Keratinocyte (primary cell): Measurements from ENCODE around the gene RERG. TPM values are rescaled to one million over a fixed set of nuclear protein-coding genes. Genes with fewer than 3 reads are reported as not detected.

ENCODE experiments used
- DNase-seq: peaks from one replicate; pipeline ENCODE4 v3.0.0-alpha.2; 2011; ENCODE audit warnings: low read depth, missing footprints, low spot score
- FAIRE-seq: peaks from 2 replicates; lab custom pipeline; 2011; peaks lifted over from hg19 to GRCh38; lab: Jason Lieb, UNC
- H2AFZ ChIP-seq: 2 replicates; pipeline ENCODE4 v1.6.0; 2012; ENCODE audit warnings: low read length, control low read depth, inconsistent platforms; ENCODE audit not compliant: control insufficient read depth
- H3K27ac ChIP-seq: 2 replicates; pipeline ENCODE4 v1.5.1; 2011; ENCODE audit warnings: low read length; ENCODE audit not compliant: control insufficient read depth, insufficient read depth
- H3K27me3 ChIP-seq: 3 replicates; pipeline ENCODE4 v1.6.0; 2011; ENCODE audit warnings: low read length; ENCODE audit not compliant: control insufficient read depth, insufficient read depth; ENCODE audit errors: extremely low read depth
- H3K36me3 ChIP-seq, 2 experiments: 2 replicates in 1 of 2; 3 replicates in 1 of 2; pipeline ENCODE4 v1.5.1; 2011; ENCODE audit warnings: low read length in 2 of 2, mild to moderate bottlenecking in 1 of 2; ENCODE audit not compliant: control insufficient read depth in 2 of 2, insufficient read depth in 2 of 2; ENCODE audit errors: extremely low read depth in 1 of 2
- H3K4me1 ChIP-seq: 3 replicates; pipeline ENCODE4 v1.5.1; 2011; ENCODE audit warnings: low read length; ENCODE audit not compliant: control insufficient read depth, insufficient read depth; ENCODE audit errors: extremely low read depth
- H3K4me2 ChIP-seq: 3 replicates; pipeline ENCODE4 v1.6.0; 2011; ENCODE audit warnings: low read depth, low read length; ENCODE audit not compliant: control insufficient read depth, insufficient read depth; ENCODE audit errors: extremely low read depth
- H3K4me3 ChIP-seq, 3 experiments: fragments of 200-600 bp in 1 of 3; sonication (generic) in 1 of 3; 2 replicates in 2 of 3; 3 replicates in 1 of 3; pipeline ENCODE4 v1.5.1; 2011 to 2016; ENCODE audit warnings: low read length in 3 of 3, mild to moderate bottlenecking in 3 of 3, control low read depth in 2 of 3, inconsistent platforms in 1 of 3, low read depth in 1 of 3, mixed read lengths in 1 of 3, mixed run types in 1 of 3, moderate library complexity in 1 of 3; ENCODE audit not compliant: control insufficient read depth in 2 of 3, insufficient read depth in 2 of 3; ENCODE audit errors: extremely low read depth in 1 of 3
- H3K79me2 ChIP-seq: 2 replicates; pipeline ENCODE4 v1.6.0; 2012; ENCODE audit warnings: low read length; ENCODE audit not compliant: control insufficient read depth, insufficient read depth
- H3K9ac ChIP-seq: 3 replicates; pipeline ENCODE4 v1.6.0; 2011; ENCODE audit warnings: low read length; ENCODE audit not compliant: control insufficient read depth, insufficient read depth; ENCODE audit errors: extremely low read depth
- H3K9me1 ChIP-seq: 3 replicates; pipeline ENCODE4 v1.6.0; 2011; ENCODE audit warnings: low read length; ENCODE audit not compliant: control insufficient read depth, insufficient read depth; ENCODE audit errors: extremely low read depth
- H3K9me3 ChIP-seq: 2 replicates; pipeline ENCODE4 v1.5.1; 2012; ENCODE audit warnings: low read depth, low read length; ENCODE audit not compliant: control insufficient read depth
- H4K20me1 ChIP-seq: 3 replicates; pipeline ENCODE4 v1.6.0; 2011; ENCODE audit warnings: low read length; ENCODE audit not compliant: control insufficient read depth, insufficient read depth; ENCODE audit errors: extremely low read depth
- CTCF ChIP-seq, 3 experiments: IDR thresholded peaks in 1 of 3; conservative IDR thresholded peaks in 1 of 3; optimal IDR thresholded peaks in 1 of 3; 2 replicates in 2 of 3; 3 replicates in 1 of 3; pipeline versions ENCODE3 to v1.5.1; 2011; ENCODE audit warnings: low read length in 3 of 3, mild to moderate bottlenecking in 3 of 3, moderate library complexity in 2 of 3, control low read depth in 1 of 3, inconsistent platforms in 1 of 3; ENCODE audit not compliant: insufficient read depth in 2 of 3; ENCODE audit errors: extremely low read depth in 1 of 3
- EZH2 ChIP-seq: IDR thresholded peaks from one replicate; pipeline ENCODE4 v1.6.1; 2012; ENCODE audit warnings: inconsistent platforms, mild to moderate bottlenecking, low read length, moderate library complexity
- dilution Hi-C: fragments of 300-500 bp; cut with MboI; formaldehyde crosslinking; loops from one replicate; pipeline ENCODE4 v1.7.0; 2020; ENCODE audit warnings: low sequenced_read_pairs; ENCODE audit not compliant: extremely low pct_ligation_motif_present
- polyA plus RNA-seq, 5 experiments: library from polyadenylated mRNA; depleted of rRNA in 3 of 5; stranded (reverse) in 3 of 5; stranded (forward) in 1 of 5; unstranded in 1 of 5; fragments of >200 nt; gene quantifications; 1 replicate in 1 of 5; 2 replicates in 3 of 5; 3 replicates in 1 of 5; pipeline versions ENCODE4 v1.2.1 to v1.2.3, GENCODE V29; 2011 to 2012; ENCODE audit warnings: missing spikeins in 2 of 5, low read depth in 1 of 5, low replicate concordance in 1 of 5

RERG gene
- polyA plus RNA-seq, 1 donor (not counting 4 experiments of a cell fraction or from before 2014, with no cell fraction given), result not detected

- Histone ChIP-seq H3K4me1 (peaks cover 16% of the 10 kb centered on the region), H3K27me3 (no peaks in the 10 kb centered on the region), H3K36me3 (no peaks in the 10 kb centered on the region), H3K9ac (no peak overlapping the region), H4K20me1 (no peaks in the 10 kb centered on the region), H3K27ac (no peak overlapping the region), H3K79me2 (no peaks in the 10 kb centered on the region), H3K9me1 (no peaks in the 10 kb centered on the region), H3K4me3 (no peak overlapping the region), H3K4me2 (no peak overlapping the region), H2AFZ (no peak overlapping the region), H3K9me3 (no peaks in the 10 kb centered on the region)
- dilution Hi-C loops, result no loop called here
- no peak for TF ChIP-seq EZH2
- DNase-seq (no peak), FAIRE-seq (no peak)
These were observed 12.2 kb downstream of the RERG start for GRCh38 chr12:15208871-15209656.

GRCh38 chr12:15208140-15208539 is 13.1 kb downstream of the RERG start:
- Histone ChIP-seq H3K9me3 (no peaks in the 10 kb centered on the region), H3K79me2 (no peaks in the 10 kb centered on the region), H3K4me2 (no peak overlapping the region), H3K27me3 (no peaks in the 10 kb centered on the region), H3K9me1 (no peaks in the 10 kb centered on the region), H3K36me3 (no peaks in the 10 kb centered on the region), H3K9ac (no peak overlapping the region), H3K27ac (no peak overlapping the region), H4K20me1 (no peaks in the 10 kb centered on the region), H2AFZ (no peak overlapping the region), H3K4me1 (peaks cover 16% of the 10 kb centered on the region), H3K4me3 (no peak overlapping the region)
- FAIRE-seq, result no peak
- DNase-seq, result no peak
- dilution Hi-C loops, result no loop called here
- TF ChIP-seq CTCF (optimal IDR thresholded peaks at IDR 0.05 in 1 of 3, IDR thresholded peaks at IDR 0.05 in 1 of 3, conservative IDR thresholded peaks at IDR 0.05 in 1 of 3; ENCODE audit: extremely low read depth in 1 of 3, insufficient read depth in 2 of 3, low read length in 3 of 3), result peak; percentile 38 to 52 (median 43)
- TF ChIP-seq EZH2, result no peak
